HepG2 (cell line): ENCODE measurements around the gene SMDT1. TPM values are rescaled to one million over a fixed set of nuclear protein-coding genes. Genes with fewer than 3 reads are reported as not detected.

Experiments
- ARNT ChIP-seq: fragments of 450-650 bp; IDR thresholded peaks from 2 replicates; pipeline ENCODE4 v1.6.1; 2017
- ATF5 ChIP-seq: sonication (generic); formaldehyde crosslinking; IDR thresholded peaks from 2 replicates; pipeline ENCODE4 v1.4.0; 2020; ENCODE audit warnings: mild to moderate bottlenecking, low read depth, missing genetic modification reagents
- ATF7-NPFF ChIP-seq: sonication (generic); formaldehyde crosslinking; IDR thresholded peaks from 2 replicates; pipeline ENCODE4 v1.8.1; 2023; ENCODE audit warnings: mild to moderate bottlenecking, low read depth, missing genetic modification reagents, moderate library complexity
- ATM ChIP-seq: fragments of 450-650 bp; IDR thresholded peaks from 2 replicates; pipeline ENCODE4 v1.7.1; 2017; ENCODE audit warnings: mild to moderate bottlenecking, borderline replicate concordance
- CBX1 ChIP-seq: IDR thresholded peaks from one replicate; pipeline ENCODE4 v1.6.1; 2016; ENCODE audit warnings: antibody characterized with exemption, low read depth
- E2F5 ChIP-seq: sonication (generic); formaldehyde crosslinking; conservative IDR thresholded peaks from 2 replicates; pipeline ENCODE4 v1.4.0; 2020; ENCODE audit warnings: missing genetic modification reagents
- GLI4 ChIP-seq: sonication (generic); formaldehyde crosslinking; IDR thresholded peaks from 2 replicates; pipeline ENCODE4 v1.5.1; 2020; ENCODE audit warnings: missing genetic modification reagents, mild to moderate bottlenecking, moderate library complexity, borderline replicate concordance
- HDAC6 ChIP-seq: fragments of 200-600 bp; sonication (generic); IDR thresholded peaks from 2 replicates; pipeline ENCODE4 v1.7.0; 2017; ENCODE audit warnings: mild to moderate bottlenecking, antibody characterized with exemption, low read length, low read depth
- KMT2A ChIP-seq: sonication (generic); formaldehyde crosslinking; IDR thresholded peaks from 2 replicates; pipeline ENCODE4 v1.4.0; 2020; ENCODE audit warnings: missing genetic modification reagents
- MAFF ChIP-seq: IDR thresholded peaks from 2 replicates; pipeline ENCODE4 v1.6.1; 2011; ENCODE audit warnings: low read depth, low read length, improper control_type of control experiment
- NFE2L1 ChIP-seq: sonication (generic); formaldehyde crosslinking; IDR thresholded peaks from 2 replicates; pipeline ENCODE4 v1.4.0; 2020; ENCODE audit warnings: missing genetic modification reagents, mild to moderate bottlenecking, borderline replicate concordance
- NR2F1 ChIP-seq, 2 experiments: fragments of 450-650 bp in 1 of 2; formaldehyde crosslinking in 1 of 2; IDR thresholded peaks; 2 replicates each; pipeline versions ENCODE4 v1.5.0 to v1.6.1; 2016 to 2020; ENCODE audit warnings: mild to moderate bottlenecking in 1 of 2, missing compliant biosample characterization in 1 of 2, missing genetic modification reagents in 1 of 2, moderate library complexity in 1 of 2
- RAD21 ChIP-seq: fragments of 450-650 bp; formaldehyde crosslinking; IDR thresholded peaks from 2 replicates; pipeline ENCODE4 v1.5.0; 2020; ENCODE audit warnings: mild to moderate bottlenecking
- RXRB ChIP-seq: IDR thresholded peaks from 2 replicates; pipeline ENCODE4 v1.6.1; 2016; ENCODE audit warnings: borderline replicate concordance, missing genetic modification reagents, missing compliant biosample characterization
- SKIL ChIP-seq: sonication (generic); formaldehyde crosslinking; IDR thresholded peaks from 2 replicates; pipeline ENCODE4 v1.8.0; 2022; ENCODE audit warnings: missing genetic modification reagents, mild to moderate bottlenecking, moderate library complexity, borderline replicate concordance
- ZNF160 ChIP-seq: sonication (generic); formaldehyde crosslinking; IDR thresholded peaks from 2 replicates; pipeline ENCODE4 v1.8.0; 2022; ENCODE audit warnings: mild to moderate bottlenecking, inconsistent platforms, missing genetic modification reagents
- ZNF704 ChIP-seq: sonication (generic); formaldehyde crosslinking; IDR thresholded peaks from 2 replicates; pipeline ENCODE4 v1.8.1; 2023; ENCODE audit warnings: mild to moderate bottlenecking, inconsistent platforms, moderate library complexity, missing genetic modification reagents, borderline replicate concordance
- ZNF710 ChIP-seq: sonication (generic); formaldehyde crosslinking; IDR thresholded peaks from 2 replicates; pipeline ENCODE4 v1.5.0; 2020; ENCODE audit warnings: mild to moderate bottlenecking, missing genetic modification reagents, borderline replicate concordance
- ZNF713 ChIP-seq: sonication (generic); formaldehyde crosslinking; IDR thresholded peaks from 2 replicates; pipeline ENCODE4 v1.4.0; 2020; ENCODE audit warnings: mild to moderate bottlenecking, missing genetic modification reagents
- ZNF776 ChIP-seq: sonication (generic); formaldehyde crosslinking; IDR thresholded peaks from 2 replicates; pipeline ENCODE4 v1.4.0; 2020; ENCODE audit warnings: mild to moderate bottlenecking, missing genetic modification reagents
- ZNF790 ChIP-seq: sonication (generic); formaldehyde crosslinking; IDR thresholded peaks from 2 replicates; pipeline ENCODE4 v1.8.0; 2022; ENCODE audit warnings: missing genetic modification reagents, mild to moderate bottlenecking, borderline replicate concordance
- ZSCAN21 ChIP-seq: sonication (generic); formaldehyde crosslinking; IDR thresholded peaks from 2 replicates; pipeline ENCODE4 v1.8.0; 2022; ENCODE audit warnings: mild to moderate bottlenecking, missing genetic modification reagents, moderate library complexity, borderline replicate concordance
- polyA plus RNA-seq, 8 experiments: library from polyadenylated mRNA; depleted of rRNA in 3 of 8; stranded (reverse) in 7 of 8; unstranded in 1 of 8; fragments of >200 nt; fragmentation: Illumina TruSeq in 4 of 8; extraction: Trizol in 4 of 8; gene quantifications; 2 replicates each; pipeline versions ENCODE4 v1.2.1 to v1.2.3, GENCODE V29; 2011 to 2016; ENCODE audit warnings: low read depth in 4 of 8, missing spikeins in 1 of 8, mixed read lengths in 1 of 8; ENCODE audit not compliant: insufficient read depth in 1 of 8
- total RNA-seq, 5 experiments: library from RNA; depleted of rRNA; stranded (reverse); fragments of >200 nt; fragmentation: Illumina TruSeq; extraction: Trizol; gene quantifications; 2 replicates each; pipeline ENCODE4 v1.2.3, GENCODE V29; 2016; ENCODE audit warnings: low read depth in 1 of 5

Gene SMDT1
- total and polyA plus RNA-seq, 2 of the 13 experiments (the other 11 are each of a cell fraction or from before 2014, with no cell fraction given) = 8.3 to 26.6 TPM

GRCh38 chr22:42090596-42091454, 11.3 kb downstream of the SMDT1 start, which contains the start of gene NDUFA6 (continued):
- TF ChIP-seq ZNF710 (CRISPR knock-in tag) (peak; percentile 62; the same call in 1 of the 2 replicates), ARNT (no peak), RAD21 (CRISPR knock-in tag) (peak; percentile 98), NR2F1 (CRISPR knock-in tag; IDR thresholded peaks at IDR 0.05) (peak; percentile 21 to 27; a peak in 1 of 4 replicates), HDAC6 (no peak), ATF7-NPFF (CRISPR knock-in tag) (peak; percentile 45; the same call in 1 of the 2 replicates), ZNF160 (0 out of 2 replicates have a peak, but pooled peaks have one; percentile 56), ZNF713 (CRISPR knock-in tag) (peak; percentile 98), ATM (no peak), ATF5 (CRISPR knock-in tag) (no peak), ZNF704 (CRISPR knock-in tag) (peak; percentile 89), MAFF (no peak), ZNF790 (no peak), NFE2L1 (CRISPR knock-in tag) (0 out of 2 replicates have a peak, but pooled peaks have one; percentile 62), ZSCAN21 (CRISPR knock-in tag) (peak; percentile 91), SKIL (no peak), RXRB (peak; percentile 73; the same call in 1 of the 2 replicates), GLI4 (no peak), CBX1 (peak; percentile 24), E2F5 (CRISPR knock-in tag) (peak; percentile 37; the same call in 1 of the 2 replicates), ZNF776 (CRISPR knock-in tag) (peak; percentile 70; the same call in 1 of the 2 replicates), KMT2A (peak; percentile 88)
